OCI-LY1 (cell line): ENCODE measurements around the gene IMPA2.
"Not testable (repeated sequence)": the region's sequence is repeated elsewhere in the genome, so short reads cannot be mapped to it uniquely, and the experiment has no call there.

Experiments
- H2AFZ ChIP-seq: fragments of 200-600 bp; sonication (generic), shearing (Covaris generic); 2 replicates; pipeline ENCODE4 v1.6.0; 2014; ENCODE audit warnings: antibody characterized with exemption, mild to moderate bottlenecking, low read length
- H3F3A ChIP-seq: fragments of 200-600 bp; sonication (generic), shearing (Covaris generic); 2 replicates; pipeline ENCODE4 v1.6.0; 2014; ENCODE audit warnings: mild to moderate bottlenecking, antibody characterized with exemption, low read length, moderate library complexity; ENCODE audit not compliant: insufficient read depth
- H3K27ac ChIP-seq: fragments of 200-600 bp; sonication (generic); 2 replicates; pipeline ENCODE4 v1.5.1; 2014; ENCODE audit warnings: low read length, mixed run types, mild to moderate bottlenecking, low read depth; ENCODE audit not compliant: poor library complexity, severe bottlenecking
- H3K27me3 ChIP-seq: fragments of 200-600 bp; sonication (generic); 2 replicates; pipeline ENCODE4 v1.6.0; 2014; ENCODE audit warnings: antibody characterized with exemption, mild to moderate bottlenecking, low read length, moderate library complexity; ENCODE audit not compliant: insufficient read depth
- H3K36me3 ChIP-seq: fragments of 200-600 bp; sonication (generic); 2 replicates; pipeline ENCODE4 v1.6.1; 2014; ENCODE audit warnings: mild to moderate bottlenecking, antibody characterized with exemption, low read length, moderate library complexity, mixed read lengths; ENCODE audit not compliant: insufficient read depth
- H3K4me1 ChIP-seq: fragments of 200-600 bp; sonication (generic); 2 replicates; pipeline ENCODE4 v1.5.1; 2014; ENCODE audit warnings: mild to moderate bottlenecking, low read length, moderate library complexity; ENCODE audit not compliant: insufficient read depth, severe bottlenecking
- H3K4me2 ChIP-seq: fragments of 200-600 bp; sonication (generic), shearing (Covaris generic); 2 replicates; pipeline ENCODE4 v1.6.1; 2014; ENCODE audit warnings: low read length
- H3K4me3 ChIP-seq: fragments of 200-600 bp; sonication (generic); 2 replicates; pipeline ENCODE4 v1.5.1; 2014; ENCODE audit warnings: low read length, low read depth, mild to moderate bottlenecking, mixed read lengths; ENCODE audit not compliant: poor library complexity, severe bottlenecking
- H3K79me2 ChIP-seq: fragments of 200-600 bp; shearing (Covaris generic); 2 replicates; pipeline ENCODE4 v1.6.1; 2016; ENCODE audit warnings: mixed run types, low read length, mixed read lengths; ENCODE audit not compliant: insufficient read depth
- H3K9ac ChIP-seq: fragments of 200-600 bp; sonication (generic), shearing (Covaris generic); 2 replicates; pipeline ENCODE4 v1.6.1; 2014; ENCODE audit warnings: mild to moderate bottlenecking, low read length, mixed read lengths
- H3K9me2 ChIP-seq: fragments of 200-600 bp; sonication (generic), shearing (Covaris generic); 2 replicates; pipeline ENCODE4 v1.6.1; 2014; ENCODE audit warnings: low read depth, mild to moderate bottlenecking, low read length, mixed read lengths
- H3K9me3 ChIP-seq: fragments of 200-600 bp; shearing (Covaris generic); 2 replicates; pipeline ENCODE4 v1.6.1; 2014; ENCODE audit warnings: low read length, mixed read lengths
- H4K20me1 ChIP-seq: fragments of 200-600 bp; sonication (generic), shearing (Covaris generic); 2 replicates; pipeline ENCODE4 v1.6.0; 2016; ENCODE audit warnings: mild to moderate bottlenecking, low read length; ENCODE audit not compliant: insufficient read depth
- CTCF ChIP-seq: fragments of 200-600 bp; sonication (generic), shearing (Covaris generic); IDR thresholded peaks from 2 replicates; pipeline ENCODE4 v1.5.1; 2017; ENCODE audit warnings: mild to moderate bottlenecking, antibody characterized with exemption, low read length, moderate library complexity, mixed read lengths
- EZH2 ChIP-seq: fragments of 200-600 bp; sonication (generic), shearing (Covaris generic); IDR thresholded peaks from 2 replicates; pipeline ENCODE4 v1.8.0; 2017; ENCODE audit warnings: borderline replicate concordance, mixed run types, mild to moderate bottlenecking, antibody characterized with exemption, low read length, moderate library complexity, mixed read lengths

The IMPA2 gene

GRCh38 chr18:12036201-12036751 lies 55.0 kb downstream of the IMPA2 start:
- no peaks in the 10 kb centered on the region for H3K9me2 ChIP-seq
- H3K4me1 ChIP-seq, result peaks cover 4% of the 10 kb centered on the region
- H3K4me2 ChIP-seq, result no peak overlapping the region
- no peak overlapping the region for H3K9ac ChIP-seq
- TF ChIP-seq CTCF (no peak), EZH2 (no peak)
- no peaks in the 10 kb centered on the region for H3F3A ChIP-seq
- no peak overlapping the region for H3K4me3 ChIP-seq
- H3K9me3 ChIP-seq, result no peaks in the 10 kb centered on the region
- H4K20me1 ChIP-seq, result no peaks in the 10 kb centered on the region
- H2AFZ ChIP-seq, result no peak overlapping the region
- no peaks in the 10 kb centered on the region for H3K36me3 ChIP-seq
- peaks cover 5% of the 10 kb centered on the region; the same call in 1 of the 2 replicates for H3K27me3 ChIP-seq
- no peaks in the 10 kb centered on the region for H3K79me2 ChIP-seq
- no peak overlapping the region for H3K27ac ChIP-seq

DNA sequence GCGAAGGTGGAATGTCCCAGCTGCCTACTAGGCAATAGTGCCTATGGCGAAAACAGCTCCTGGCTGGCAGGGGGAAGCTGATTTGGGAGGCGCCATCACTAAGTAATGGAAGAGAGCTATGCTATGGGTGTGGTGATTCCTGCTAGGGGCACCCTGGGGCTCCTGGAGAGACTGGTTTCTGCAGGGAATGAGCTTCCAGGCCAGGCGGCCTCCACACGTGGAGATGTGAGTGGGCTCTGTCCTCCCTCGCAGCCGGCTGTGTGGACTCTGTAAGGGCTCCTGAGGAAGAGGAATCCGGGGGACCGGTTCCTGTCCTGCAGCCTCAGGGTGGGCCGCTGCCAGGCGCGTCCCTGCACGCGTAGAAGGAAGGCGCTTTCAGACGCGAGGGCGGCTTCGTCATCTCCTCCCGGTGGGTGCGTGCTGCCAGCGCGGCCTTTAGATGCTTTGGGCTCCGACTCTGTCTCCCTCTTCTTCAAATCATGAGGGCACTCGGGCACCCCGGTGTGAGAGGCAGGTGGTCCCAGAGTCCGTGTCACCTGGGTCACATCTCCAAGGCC lies 56.9 kb downstream of the IMPA2 start:
- H3K4me1 ChIP-seq, result peaks cover 4% of the 10 kb centered on the region
- H3K36me3 ChIP-seq, result no peaks in the 10 kb centered on the region
- H3F3A ChIP-seq, result no peaks in the 10 kb centered on the region
- H3K27me3 ChIP-seq, result peaks cover 6% of the 10 kb centered on the region; the same call in 1 of the 2 replicates
- no peaks in the 10 kb centered on the region for H3K9me2 ChIP-seq
- H2AFZ ChIP-seq, result no peak overlapping the region
- H3K79me2 ChIP-seq, result no peaks in the 10 kb centered on the region
- H3K9ac ChIP-seq, result no peak overlapping the region
- no peaks in the 10 kb centered on the region for H3K9me3 ChIP-seq
- H3K4me2 ChIP-seq, result peak overlapping the region; percentile 69; the same call in 1 of the 2 replicates
- H3K4me3 ChIP-seq, result peak overlapping the region; percentile 54
- no peak overlapping the region for H3K27ac ChIP-seq
- no peaks in the 10 kb centered on the region for H4K20me1 ChIP-seq
- no peak for TF ChIP-seq EZH2
- TF ChIP-seq CTCF, result no peak

DNA sequence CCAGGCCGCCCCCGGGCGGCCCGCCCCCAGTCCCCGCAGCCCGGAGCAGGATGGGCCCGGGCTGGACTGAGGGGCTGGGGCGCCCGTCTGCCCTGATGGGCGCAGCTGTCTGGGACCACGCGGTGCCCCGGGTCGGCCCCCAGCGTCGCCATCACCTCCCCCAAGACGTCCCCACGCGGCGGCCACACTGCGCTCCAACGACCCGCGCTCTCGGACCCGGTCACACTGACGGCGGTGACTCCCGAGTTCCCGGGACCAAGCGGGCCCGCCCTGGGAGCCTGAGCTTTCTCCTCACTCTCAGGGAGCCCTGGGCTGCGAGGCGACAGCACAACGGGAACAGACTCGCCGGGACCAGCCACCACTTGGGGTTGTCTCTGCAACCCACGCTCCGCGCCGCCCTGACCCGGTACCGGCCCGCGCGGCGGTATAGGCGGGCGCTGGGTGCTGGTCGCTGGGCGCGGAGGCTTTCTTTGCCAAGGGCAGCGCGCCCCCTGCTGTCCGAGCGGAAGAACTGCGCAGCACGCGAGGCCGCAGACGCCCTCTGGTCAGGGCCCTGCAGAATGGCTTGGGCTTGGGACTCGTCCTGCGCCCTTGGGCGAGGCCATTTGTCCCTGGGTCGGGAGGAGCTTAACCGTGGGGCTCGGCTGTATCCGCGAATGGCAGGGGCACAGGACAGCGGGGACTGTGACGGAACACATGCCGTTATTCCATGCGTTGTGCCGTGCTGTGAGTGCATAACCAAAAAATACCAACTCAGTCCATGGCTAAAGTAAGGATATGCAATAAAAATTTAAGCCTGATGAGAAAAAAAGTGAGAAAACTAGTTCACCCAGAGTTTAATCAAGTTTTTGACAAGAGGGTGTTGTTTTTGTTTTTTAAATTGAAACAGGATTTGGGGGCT lies 57.6 kb downstream of the IMPA2 start:
- TF ChIP-seq CTCF (peak; percentile 98), EZH2 (no peak)
- H3K4me2 ChIP-seq, result peak overlapping the region; percentile 69
- H4K20me1 ChIP-seq, result no peaks in the 10 kb centered on the region
- H2AFZ ChIP-seq, result no peak overlapping the region
- peaks cover 4% of the 10 kb centered on the region for H3K4me1 ChIP-seq
- H3K4me3 ChIP-seq, result peak overlapping the region; percentile 54
- H3K79me2 ChIP-seq, result no peaks in the 10 kb centered on the region
- H3K9me2 ChIP-seq, result no peaks in the 10 kb centered on the region
- no peak overlapping the region for H3K27ac ChIP-seq
- H3F3A ChIP-seq, result no peaks in the 10 kb centered on the region
- H3K27me3 ChIP-seq, result peaks cover 6% of the 10 kb centered on the region; the same call in 1 of the 2 replicates
- no peaks in the 10 kb centered on the region for H3K36me3 ChIP-seq
- peak overlapping the region; percentile 19; the same call in 1 of the 2 replicates for H3K9ac ChIP-seq
- H3K9me3 ChIP-seq, result no peaks in the 10 kb centered on the region

GRCh38 chr18:12039540-12039930 lies 58.2 kb downstream of the IMPA2 start:
- H3K27ac ChIP-seq, H3K9me3 ChIP-seq, H3K4me3 ChIP-seq, H3K27me3 ChIP-seq, H2AFZ ChIP-seq, H3K4me2 ChIP-seq, H3K79me2 ChIP-seq, H3K36me3 ChIP-seq, H3K4me1 ChIP-seq, H3F3A ChIP-seq, H4K20me1 ChIP-seq, H3K9ac ChIP-seq, H3K9me2 ChIP-seq: not testable (repeated sequence)
